HG03159 (cell line): Measurements from ENCODE around the gene KIF19.
"Not testable (repeated sequence)": the region's sequence is repeated elsewhere in the genome, so short reads cannot be mapped to it uniquely, and the experiment has no call there.

ENCODE experiments used
- ATAC-seq: cut with Tn5 transposase; IDR thresholded peaks from one replicate; pipeline ENCODE4 v1.9.1; 2021; ENCODE audit warnings: mild to moderate bottlenecking, moderate library complexity; ENCODE audit not compliant: unreplicated experiment

Gene KIF19

GRCh38 chr17:74387365-74388218 is 61.6 kb downstream of the KIF19 start:
- no peak for ATAC-seq

GRCh38 chr17:74389084-74389753 is 63.2 kb downstream of the KIF19 start:
- ATAC-seq = no peak

- ATAC-seq = no peak
Observed at GRCh38 chr17:74389937-74390679, 64.1 kb downstream of the KIF19 start.

- no peak for ATAC-seq
Observed at GRCh38 chr17:74390680-74391653, 64.9 kb downstream of the KIF19 start.

GRCh38 chr17:74391771-74392170 is 65.7 kb downstream of the KIF19 start:
- no peak for ATAC-seq

- no peak for ATAC-seq
Observed at GRCh38 chr17:74392848-74393247, 66.8 kb downstream of the KIF19 start.

GRCh38 chr17:74393346-74393942 is 67.4 kb downstream of the KIF19 start:
- no peak for ATAC-seq

- ATAC-seq = no peak
Observed at GRCh38 chr17:74394275-74394950, 68.4 kb downstream of the KIF19 start.

- no peak for ATAC-seq
Observed at GRCh38 chr17:74394977-74395376, 69.0 kb downstream of the KIF19 start.

- ATAC-seq = no peak
Observed at GRCh38 chr17:74396567-74396966, 70.5 kb downstream of the KIF19 start.

GRCh38 chr17:74402048-74402447 is 76.0 kb downstream of the KIF19 start:
- ATAC-seq = no peak

GRCh38 chr17:74403512-74404137 is 77.6 kb downstream of the KIF19 start:
- no peak for ATAC-seq

- no peak for ATAC-seq
Observed at GRCh38 chr17:74404218-74404617, 78.2 kb downstream of the KIF19 start.

- no peak for ATAC-seq
Observed at GRCh38 chr17:74404789-74405188, 78.8 kb downstream of the KIF19 start.

- not testable (repeated sequence) for ATAC-seq
Observed at GRCh38 chr17:74405311-74405710, 79.3 kb downstream of the KIF19 start.
